ENCODE data around the gene SYTL3. TPM values are rescaled to one million over a fixed set of nuclear protein-coding genes. Genes with fewer than 3 reads are reported as not detected.
"Not testable (repeated sequence)": the region's sequence is repeated elsewhere in the genome, so short reads cannot be mapped to it uniquely, and the experiment has no call there.

The SYTL3 gene
- total RNA-seq, 1 experiment from 2014 or later: 2.0 TPM

GRCh38 chr6:158688860-158689259, 39.0 kb downstream of the SYTL3 start:
- DNase-seq (ENCODE audit: low spot score): no peak

GRCh38 chr6:158694913-158695312, 45.1 kb downstream of the SYTL3 start:
- no peak for DNase-seq (ENCODE audit: low spot score)

GRCh38 chr6:158697811-158698210, 48.0 kb downstream of the SYTL3 start:
- DNase-seq (ENCODE audit: low spot score): peak; percentile 81

GRCh38 chr6:158698931-158699330, 49.1 kb downstream of the SYTL3 start:
- DNase-seq (ENCODE audit: low spot score): no peak

GRCh38 chr6:158701268-158701667, 51.4 kb downstream of the SYTL3 start:
- not testable (repeated sequence) for DNase-seq (ENCODE audit: low spot score)

- DNase-seq (ENCODE audit: low spot score): no peak
Measured at GRCh38 chr6:158703111-158703836, 53.4 kb downstream of the SYTL3 start.

- peak; percentile 64 for DNase-seq (ENCODE audit: low spot score)
Measured at GRCh38 chr6:158703837-158704822, 54.3 kb downstream of the SYTL3 start.

- DNase-seq (ENCODE audit: low spot score): no peak
Measured at GRCh38 chr6:158705386-158706126, 55.7 kb downstream of the SYTL3 start.

GRCh38 chr6:158706369-158706982, 56.6 kb downstream of the SYTL3 start:
- DNase-seq (ENCODE audit: low spot score): peak; percentile 35

GRCh38 chr6:158707120-158707820, 57.4 kb downstream of the SYTL3 start:
- DNase-seq (ENCODE audit: low spot score): peak; percentile 64

GRCh38 chr6:158707821-158708195, 58.0 kb downstream of the SYTL3 start:
- peak; percentile 52 for DNase-seq (ENCODE audit: low spot score)

- peak; percentile 27 for DNase-seq (ENCODE audit: low spot score)
Measured at GRCh38 chr6:158708239-158708638, 58.4 kb downstream of the SYTL3 start.

- DNase-seq (ENCODE audit: low spot score): no peak
Measured at GRCh38 chr6:158709809-158710208, 60.0 kb downstream of the SYTL3 start.

- DNase-seq (ENCODE audit: low spot score): peak; percentile 54
Measured at GRCh38 chr6:158711264-158711663, 61.4 kb downstream of the SYTL3 start.

- DNase-seq (ENCODE audit: low spot score): no peak
Measured at GRCh38 chr6:158713469-158713868, 63.6 kb downstream of the SYTL3 start.

GRCh38 chr6:158714706-158715105, 64.9 kb downstream of the SYTL3 start:
- DNase-seq (ENCODE audit: low spot score): no peak

GRCh38 chr6:158715330-158716311, 65.8 kb downstream of the SYTL3 start:
- DNase-seq (ENCODE audit: low spot score): no peak

- DNase-seq (ENCODE audit: low spot score): no peak
Measured at GRCh38 chr6:158717341-158718330, 67.8 kb downstream of the SYTL3 start.

Data from A172 (cell line).